ENCODE measurements around the gene SPEF2. TPM values are rescaled to one million over a fixed set of nuclear protein-coding genes. Genes with fewer than 3 reads are reported as not detected.

Gene SPEF2
- total and polyA plus RNA-seq, 5 experiments from 2014 or later = 9.9 to 13.7 (median 10.9) TPM

DNA sequence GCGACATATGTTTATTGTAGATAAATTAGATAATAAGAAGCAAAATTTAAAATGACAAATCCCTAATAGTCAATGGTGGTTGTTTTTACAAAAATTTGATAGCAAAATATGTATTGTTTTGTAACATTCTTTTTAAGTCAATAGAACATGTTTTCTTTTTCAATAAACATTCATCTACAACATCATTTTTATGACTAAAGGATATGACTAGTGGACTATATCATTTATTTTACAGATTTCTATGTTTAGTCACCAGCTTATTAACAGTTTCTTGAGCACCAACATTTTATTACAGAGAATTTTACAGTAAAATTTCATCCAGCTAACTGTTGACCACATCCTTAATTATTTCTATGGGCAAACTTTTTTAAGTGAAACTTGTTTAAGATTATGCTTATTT is 124.3 kb downstream of the SPEF2 start:
- ATAC-seq (no peak), DNase-seq (no peak)
- POLR2A ChIA-PET = no interaction called here
- H3K9me3 Mint-ChIP-seq = peaks cover under 1 to 19% (median 13%) of the 10 kb centered on the region in 9 donors
- H3K27ac Mint-ChIP-seq = no peak overlapping the region
- H3K4me3 Mint-ChIP-seq = no peak overlapping the region
- H3K27me3 Mint-ChIP-seq = no peaks in the 10 kb centered on the region
- H3K4me1 Mint-ChIP-seq = peaks cover 0 to 41% (median 15%) of the 10 kb centered on the region in 4 donors
- peaks cover 6 to 28% (median 18%) of the 10 kb centered on the region in 3 donors for H3K36me3 Mint-ChIP-seq

DNA sequence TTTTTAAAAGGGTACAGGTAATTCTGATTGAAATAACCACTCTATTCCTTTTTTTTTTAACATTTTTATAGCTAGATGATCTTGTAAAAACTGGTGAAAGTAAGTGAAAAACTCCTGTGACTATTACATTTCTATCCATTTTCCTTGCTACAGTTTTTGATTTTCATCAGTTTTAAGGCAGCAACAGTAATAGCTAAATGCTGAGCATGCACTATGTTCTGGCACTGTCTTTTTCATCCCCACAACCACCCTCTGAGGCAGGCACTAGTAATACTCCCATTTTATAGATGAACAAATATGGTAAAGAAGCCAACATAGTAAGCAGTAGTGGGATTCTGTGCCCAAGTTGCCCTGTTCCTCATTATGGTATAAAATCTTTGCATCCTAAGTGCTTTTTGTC is 126.0 kb downstream of the SPEF2 start:
- Mint-ChIP-seq H3K4me3 (peak overlapping the region in 1 of 10 donors; percentile 18), H3K36me3 (peaks cover 4 to 32% (median 28%) of the 10 kb centered on the region in 3 donors), H3K27ac (peak overlapping the region in 2 of 10 donors; percentile 17 to 27), H3K4me1 (peaks cover 8 to 57% (median 23%) of the 10 kb centered on the region in 4 donors), H3K27me3 (no peaks in the 10 kb centered on the region), H3K9me3 (peaks cover 5 to 31% (median 19%) of the 10 kb centered on the region in 9 donors)
- ATAC-seq (no peak), DNase-seq (no peak)
- POLR2A ChIA-PET = no interaction called here

DNA sequence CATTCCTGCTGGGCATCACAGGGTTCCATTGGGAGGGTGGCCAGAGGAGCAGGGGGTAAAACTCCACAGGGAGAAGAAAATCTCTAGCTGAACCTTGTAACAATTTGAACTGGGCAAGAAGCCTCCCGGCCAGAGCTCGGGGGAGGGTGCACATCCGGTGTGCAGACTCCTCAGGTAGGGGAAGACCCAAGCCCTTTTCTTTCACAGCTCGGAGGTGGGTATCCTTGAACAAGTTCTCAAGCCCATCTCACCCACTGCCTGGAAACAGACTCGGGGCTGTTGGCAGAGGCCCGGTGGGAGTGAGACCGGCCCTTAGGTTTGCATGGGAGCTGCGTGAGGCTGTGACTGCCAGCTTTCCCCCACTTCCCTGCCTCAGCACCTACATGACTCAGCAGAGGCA is 127.5 kb downstream of the SPEF2 start:
- DNase-seq (no peak), ATAC-seq (no peak)
- peak overlapping the region in 6 of 10 donors; percentile 16 to 54 (median 40) for H3K4me3 Mint-ChIP-seq
- peaks cover 0 to 29% (median 22%) of the 10 kb centered on the region in 3 donors for H3K36me3 Mint-ChIP-seq
- H3K4me1 Mint-ChIP-seq = peaks cover 18 to 62% (median 28%) of the 10 kb centered on the region in 4 donors
- H3K27ac Mint-ChIP-seq = peak overlapping the region in 7 of 10 donors; percentile 12 to 91 (median 67)
- no peaks in the 10 kb centered on the region for H3K27me3 Mint-ChIP-seq
- peaks cover 5 to 32% (median 22%) of the 10 kb centered on the region in 9 donors for H3K9me3 Mint-ChIP-seq
- POLR2A ChIA-PET = interaction anchor here (1.1 kb wide), 1 partner anchor 109 kb away, joined by 3 read pairs; no protein-coding TSS in a partner anchor

DNA sequence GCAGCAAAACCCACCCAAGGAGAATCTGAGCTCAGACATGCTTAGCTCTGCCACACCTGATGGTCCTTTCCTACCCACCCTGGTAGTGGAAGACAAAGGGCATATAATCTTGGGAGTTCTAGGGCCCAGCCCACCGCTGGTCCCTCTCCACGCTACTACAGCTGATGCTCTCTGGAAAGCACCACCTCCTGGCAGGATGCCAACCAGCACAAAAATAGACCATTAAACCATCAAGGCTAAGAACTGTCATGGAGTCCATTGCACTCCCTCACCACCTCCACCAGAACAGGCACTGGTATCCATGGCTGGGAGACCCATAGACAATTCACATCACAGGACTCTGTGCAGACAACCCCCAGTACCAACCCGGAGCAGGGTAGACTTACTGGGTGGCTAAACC is 128.0 kb downstream of the SPEF2 start:
- peaks cover 18 to 62% (median 29%) of the 10 kb centered on the region in 4 donors for H3K4me1 Mint-ChIP-seq
- DNase-seq (no peak), ATAC-seq (no peak)
- H3K36me3 Mint-ChIP-seq = peaks cover 0 to 29% (median 19%) of the 10 kb centered on the region in 3 donors
- no peaks in the 10 kb centered on the region for H3K27me3 Mint-ChIP-seq
- peaks cover 5 to 32% (median 22%) of the 10 kb centered on the region in 9 donors for H3K9me3 Mint-ChIP-seq
- H3K4me3 Mint-ChIP-seq = peak overlapping the region in 2 of 10 donors; percentile 15 to 16
- POLR2A ChIA-PET = interaction anchor here (1.1 kb wide), 1 partner anchor 108 kb away, joined by 3 read pairs; no protein-coding TSS in a partner anchor
- peak overlapping the region in 5 of 10 donors; percentile 19 to 91 (median 52) for H3K27ac Mint-ChIP-seq

DNA sequence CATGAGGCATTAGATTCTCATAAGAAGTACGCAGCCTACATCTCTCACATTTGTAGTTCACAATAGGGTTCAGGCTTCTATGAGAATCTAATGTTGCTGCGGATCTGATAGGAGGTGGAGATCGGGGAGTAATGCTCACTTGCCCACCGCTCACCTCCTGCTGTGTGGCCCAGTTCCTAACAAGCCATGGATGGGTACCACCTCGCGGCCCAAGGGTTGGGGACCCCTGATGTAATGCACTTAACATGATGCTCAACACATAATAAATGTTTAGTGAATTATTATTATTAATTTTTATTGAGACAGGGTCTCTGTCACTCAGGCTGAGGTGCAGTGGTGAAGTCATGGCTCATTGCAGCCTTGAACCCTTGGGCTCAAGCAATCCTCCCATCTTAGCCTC is 134.3 kb downstream of the SPEF2 start:
- ATAC-seq (no peak), DNase-seq (peak in 1 of 10 donors; percentile 57)
- peaks cover 16 to 35% (median 22%) of the 10 kb centered on the region in 4 donors for H3K4me1 Mint-ChIP-seq
- H3K9me3 Mint-ChIP-seq = peaks cover 5 to 23% (median 16%) of the 10 kb centered on the region in 9 donors
- H3K36me3 Mint-ChIP-seq = peaks cover 3 to 23% (median 18%) of the 10 kb centered on the region in 3 donors
- H3K27me3 Mint-ChIP-seq = no peaks in the 10 kb centered on the region
- POLR2A ChIA-PET = no interaction called here
- no peak overlapping the region for H3K4me3 Mint-ChIP-seq
- H3K27ac Mint-ChIP-seq = no peak overlapping the region

DNA sequence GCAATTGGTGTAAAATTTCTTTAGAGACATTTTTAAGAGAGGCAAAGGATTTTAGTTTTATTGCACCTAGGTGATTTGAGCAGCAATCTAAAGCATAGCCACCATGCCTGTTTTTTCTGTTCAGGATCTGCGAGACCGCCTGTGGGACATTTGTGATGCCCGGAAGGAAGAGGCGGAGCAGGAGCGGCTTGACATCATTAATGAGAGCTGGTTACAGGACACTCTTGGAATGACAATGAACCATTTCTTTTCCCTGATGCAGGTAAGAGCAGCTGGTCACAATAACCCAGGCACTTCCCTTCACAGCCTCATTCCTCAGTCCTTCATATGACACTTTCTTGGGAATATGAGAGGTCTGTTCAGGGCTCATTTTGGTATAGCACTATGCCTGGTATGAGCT is 135.8 kb downstream of the SPEF2 start:
- no peak overlapping the region for H3K27ac Mint-ChIP-seq
- ATAC-seq = no peak
- peaks cover 12 to 27% (median 22%) of the 10 kb centered on the region in 4 donors for H3K4me1 Mint-ChIP-seq
- peaks cover 3 to 9% (median 8%) of the 10 kb centered on the region in 3 donors for H3K36me3 Mint-ChIP-seq
- H3K9me3 Mint-ChIP-seq = peaks cover 0 to 11% (median 1%) of the 10 kb centered on the region in 9 donors
- H3K4me3 Mint-ChIP-seq = no peak overlapping the region
- POLR2A ChIA-PET = no interaction called here
- H3K27me3 Mint-ChIP-seq = no peaks in the 10 kb centered on the region
- DNase-seq = no peak

DNA sequence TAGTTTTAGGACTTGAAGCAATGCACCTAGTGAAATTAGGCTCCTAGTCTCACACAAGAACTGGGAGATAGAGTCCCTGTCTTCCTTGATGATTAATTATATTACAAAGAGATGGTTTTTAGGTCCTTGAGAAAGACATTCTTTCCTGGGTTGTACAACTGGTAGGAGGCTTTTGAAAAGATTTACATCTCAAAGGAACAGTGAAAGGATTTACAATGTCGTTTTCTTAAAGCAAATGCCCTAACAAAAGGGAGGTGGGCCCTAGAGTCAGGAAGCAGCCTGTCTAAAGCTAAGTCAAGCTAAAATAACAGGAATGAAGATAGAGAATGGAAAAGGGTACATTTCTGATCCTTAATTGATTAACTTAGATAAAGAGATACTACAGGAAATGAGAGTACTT is 136.8 kb downstream of the SPEF2 start:
- peaks cover 9 to 24% (median 17%) of the 10 kb centered on the region in 4 donors for H3K4me1 Mint-ChIP-seq
- H3K27me3 Mint-ChIP-seq = no peaks in the 10 kb centered on the region
- POLR2A ChIA-PET = no interaction called here
- no peak overlapping the region for H3K4me3 Mint-ChIP-seq
- no peak overlapping the region for H3K27ac Mint-ChIP-seq
- peaks cover 3 to 8% (median 7%) of the 10 kb centered on the region in 3 donors for H3K36me3 Mint-ChIP-seq
- ATAC-seq = no peak
- DNase-seq = no peak
- H3K9me3 Mint-ChIP-seq = peaks cover 0 to 3% (median 0%) of the 10 kb centered on the region in 9 donors

DNA sequence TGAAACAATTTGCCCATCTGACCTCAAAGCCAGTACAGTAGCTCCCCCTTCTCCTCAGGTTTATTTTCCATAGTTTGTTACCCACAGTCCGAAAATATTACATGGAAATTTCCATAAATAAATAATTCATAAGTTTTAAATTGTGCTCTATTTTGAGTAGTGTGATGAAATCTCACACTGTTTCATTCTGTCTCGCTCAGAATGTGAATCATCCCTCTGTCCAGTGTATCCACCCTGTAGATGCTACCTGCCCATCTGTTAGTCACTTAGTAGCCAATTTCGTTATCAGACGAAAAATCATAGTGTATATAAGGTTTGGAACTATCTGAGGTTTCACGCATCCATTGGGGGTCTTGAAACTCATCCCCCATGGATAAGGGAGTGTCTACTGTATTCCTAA is 138.3 kb downstream of the SPEF2 start:
- Mint-ChIP-seq H3K27ac (peak overlapping the region in 3 of 10 donors; percentile 11 to 50 (median 15)), H3K36me3 (peaks cover 3 to 13% (median 7%) of the 10 kb centered on the region in 3 donors), H3K27me3 (no peaks in the 10 kb centered on the region), H3K9me3 (no peaks in the 10 kb centered on the region), H3K4me1 (peaks cover 11 to 28% (median 20%) of the 10 kb centered on the region in 4 donors), H3K4me3 (no peak overlapping the region)
- ATAC-seq (no peak), DNase-seq (no peak)
- POLR2A ChIA-PET = no interaction called here

DNA sequence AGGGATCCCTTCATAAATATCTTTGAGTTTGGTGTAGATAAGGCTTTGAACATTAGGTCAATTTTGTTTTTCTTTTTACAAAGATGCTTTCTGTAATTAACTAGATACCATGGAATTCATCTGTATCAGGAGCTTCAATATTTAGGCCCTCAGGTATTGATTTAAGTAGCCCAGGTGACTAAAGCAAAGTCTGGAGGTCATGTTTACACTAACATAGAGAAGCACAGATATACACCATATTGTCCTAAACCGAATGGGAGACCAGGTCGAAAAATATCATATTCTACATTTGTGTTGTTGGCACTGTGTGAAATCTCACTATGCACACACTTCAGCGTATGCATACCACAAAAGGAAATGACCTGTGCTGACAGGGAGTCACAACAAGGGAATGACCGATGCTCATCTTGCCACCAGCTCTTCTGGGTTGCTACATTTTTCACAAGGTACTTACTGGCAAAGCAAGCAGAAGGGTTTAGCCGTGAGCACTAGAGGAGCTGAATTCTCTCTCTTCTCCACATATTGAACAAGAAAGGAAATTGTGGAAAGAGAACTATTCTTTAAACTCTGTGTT is 140.6 kb downstream of the SPEF2 start:
- Mint-ChIP-seq H3K36me3 (peaks cover 3 to 18% (median 7%) of the 10 kb centered on the region in 3 donors), H3K27ac (peak overlapping the region in 9 of 10 donors; percentile 9 to 93 (median 48)), H3K4me3 (peak overlapping the region in 2 of 10 donors; percentile 33 to 54), H3K4me1 (peaks cover 19 to 42% (median 36%) of the 10 kb centered on the region in 4 donors), H3K9me3 (peaks cover 0 to 6% (median 0%) of the 10 kb centered on the region in 9 donors), H3K27me3 (no peaks in the 10 kb centered on the region)
- POLR2A ChIA-PET = no interaction called here
- ATAC-seq (no peak), DNase-seq (no peak)

DNA sequence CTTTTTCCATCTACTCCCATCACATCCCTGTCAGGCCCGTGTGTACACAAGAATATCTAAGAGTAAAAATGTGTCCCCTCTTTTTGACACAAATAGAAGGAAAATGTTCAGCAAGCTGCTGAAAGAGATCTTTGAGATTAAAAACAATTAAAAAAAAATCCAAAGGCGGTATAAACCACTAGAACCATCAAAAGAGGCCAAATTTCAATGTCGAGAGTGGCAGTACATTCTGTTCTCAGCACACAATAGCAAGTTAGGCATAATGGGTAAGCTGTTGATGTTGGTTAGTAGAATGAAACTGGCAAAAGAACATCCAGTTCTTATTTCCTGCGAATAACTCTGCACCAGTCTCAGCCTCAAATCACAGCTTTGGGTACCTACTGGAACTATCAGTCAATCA is 143.9 kb downstream of the SPEF2 start:
- POLR2A ChIA-PET = interaction anchor here (0.6 to 1.5 kb wide), 10 partner anchors 10 to 133 kb away, joined by 3 to 5 read pairs (median 4); no protein-coding TSS in a partner anchor
- Mint-ChIP-seq H3K36me3 (peaks cover 2 to 23% (median 12%) of the 10 kb centered on the region in 3 donors), H3K4me3 (peak overlapping the region in 9 of 10 donors; percentile 8 to 76 (median 53)), H3K27me3 (no peaks in the 10 kb centered on the region), H3K4me1 (peaks cover 22 to 48% (median 36%) of the 10 kb centered on the region in 4 donors), H3K9me3 (peaks cover 0 to 17% (median 10%) of the 10 kb centered on the region in 9 donors), H3K27ac (peak overlapping the region; percentile 60 to 93 (median 90))
- ATAC-seq = peak; percentile 78 to 96
- peak in 5 of 10 donors; percentile 17 to 85 (median 59) for DNase-seq

DNA sequence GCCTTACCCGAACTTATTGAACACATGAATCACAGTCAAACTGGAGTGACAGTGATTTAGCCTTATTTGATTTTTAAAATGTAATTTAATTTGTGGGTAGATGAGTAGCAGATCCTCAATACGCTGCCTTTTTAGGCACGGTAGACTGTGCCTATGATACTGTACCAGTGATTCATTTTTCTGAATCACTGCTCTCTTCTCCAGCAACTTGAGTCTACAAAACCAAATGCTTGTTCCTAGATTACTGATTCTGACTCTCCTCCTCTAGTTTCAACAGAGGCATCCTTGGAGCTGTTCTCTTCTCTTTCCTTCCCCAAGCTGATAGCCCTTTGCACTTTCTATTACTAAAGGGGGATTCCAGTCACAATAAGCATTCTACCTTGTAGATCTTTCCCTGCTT is 144.7 kb downstream of the SPEF2 start:
- ATAC-seq (no peak), DNase-seq (no peak)
- H3K36me3 Mint-ChIP-seq = peaks cover 2 to 23% (median 12%) of the 10 kb centered on the region in 3 donors
- H3K9me3 Mint-ChIP-seq = peaks cover 0 to 17% (median 10%) of the 10 kb centered on the region in 9 donors
- H3K27me3 Mint-ChIP-seq = no peaks in the 10 kb centered on the region
- POLR2A ChIA-PET = interaction anchor here (1.5 kb wide), 1 partner anchor 118 kb away, joined by 5 read pairs; no protein-coding TSS in a partner anchor
- peak overlapping the region in 7 of 10 donors; percentile 8 to 87 (median 60) for H3K27ac Mint-ChIP-seq
- H3K4me3 Mint-ChIP-seq = peak overlapping the region in 2 of 10 donors; percentile 33 to 52
- peaks cover 24 to 47% (median 36%) of the 10 kb centered on the region in 4 donors for H3K4me1 Mint-ChIP-seq

DNA sequence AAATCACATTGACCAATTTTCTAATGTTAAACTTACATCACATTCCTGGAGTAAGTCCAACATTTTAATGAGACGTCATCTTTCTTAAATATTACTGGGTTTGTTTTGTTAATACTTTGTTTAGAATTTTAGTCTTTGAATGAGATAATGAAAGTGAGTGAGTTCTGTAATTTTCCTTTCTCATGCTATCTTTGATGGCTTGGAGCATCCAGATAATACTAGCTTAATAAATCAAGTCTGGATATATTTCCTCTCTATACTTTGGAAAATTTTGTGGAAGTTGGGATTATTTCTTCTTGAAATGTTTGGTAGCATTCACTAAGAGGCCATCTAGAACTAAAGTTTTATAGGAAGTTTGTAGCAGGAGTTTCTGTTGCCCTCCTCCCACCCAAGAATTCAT is 148.3 kb downstream of the SPEF2 start:
- peaks cover 20 to 47% (median 26%) of the 10 kb centered on the region in 4 donors for H3K4me1 Mint-ChIP-seq
- H3K9me3 Mint-ChIP-seq = peaks cover 0 to 17% (median 10%) of the 10 kb centered on the region in 9 donors
- ATAC-seq (no peak), DNase-seq (no peak)
- H3K36me3 Mint-ChIP-seq = peaks cover 3 to 18% (median 12%) of the 10 kb centered on the region in 3 donors
- H3K27ac Mint-ChIP-seq = peak overlapping the region in 1 of 10 donors; percentile 21
- POLR2A ChIA-PET = interaction anchor here (0.7 to 1.0 kb wide), 2 partner anchors 91 kb away, joined by 3 read pairs; partner anchors contain the start of gene IL7R
- H3K4me3 Mint-ChIP-seq = peak overlapping the region in 1 of 10 donors; percentile 4
- no peaks in the 10 kb centered on the region for H3K27me3 Mint-ChIP-seq

DNA sequence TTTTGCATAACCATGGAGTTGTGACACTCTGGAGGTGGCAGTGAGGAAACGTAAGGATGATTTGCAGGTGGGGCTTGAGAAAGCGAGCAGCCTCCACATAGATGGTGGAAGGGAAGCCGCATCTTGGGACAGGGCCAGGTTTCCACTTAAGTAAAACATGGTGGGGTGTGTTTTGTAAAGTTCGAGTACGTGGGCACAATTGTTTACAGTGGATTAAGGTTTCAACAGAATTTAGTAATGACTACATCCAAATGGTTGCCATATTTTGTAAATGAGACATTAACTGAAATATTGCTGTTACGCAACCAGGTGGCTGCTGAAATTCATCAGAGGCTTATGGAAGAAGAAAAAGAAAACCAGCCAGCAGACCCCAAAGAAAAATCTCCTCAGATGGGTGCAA is 153.6 kb downstream of the SPEF2 start:
- POLR2A ChIA-PET = interaction anchor here (1.0 to 2.7 kb wide), 4 partner anchors 10 to 99 kb away, joined by 4 to 11 read pairs (median 7); no protein-coding TSS in a partner anchor

More for the DNA sequence above, 153.6 kb downstream of the SPEF2 start:
- Mint-ChIP-seq H3K4me1 (peaks cover 29 to 55% (median 36%) of the 10 kb centered on the region in 4 donors), H3K27ac (peak overlapping the region; percentile 7 to 93 (median 81)), H3K27me3 (no peaks in the 10 kb centered on the region), H3K36me3 (peaks cover 0 to 2% (median 0%) of the 10 kb centered on the region in 3 donors), H3K9me3 (no peaks in the 10 kb centered on the region), H3K4me3 (peak overlapping the region in 8 of 10 donors; percentile 24 to 71 (median 56))
- no peak for DNase-seq
- ATAC-seq = no peak
